Hepatocyte (in vitro differentiated cells): ENCODE data around the gene NMNAT2. TPM values are rescaled to one million over a fixed set of nuclear protein-coding genes. Genes with fewer than 3 reads are reported as not detected.

Source experiments
- DNase-seq: peaks from one replicate; pipeline ENCODE4 v3.0.0-alpha.2; 2016; ENCODE audit warnings: low spot score
- H2AFZ ChIP-seq: fragments of 200-600 bp; sonication (generic); 2 replicates; pipeline ENCODE4 v1.6.0; 2016; ENCODE audit warnings: antibody characterized with exemption, mild to moderate bottlenecking
- H3K27ac ChIP-seq: fragments of 200-600 bp; sonication (generic); 2 replicates; pipeline ENCODE4 v1.5.1; 2016; ENCODE audit warnings: mild to moderate bottlenecking
- H3K27me3 ChIP-seq: fragments of 200-600 bp; sonication (generic); 2 replicates; pipeline ENCODE4 v1.6.1; 2016
- H3K36me3 ChIP-seq: fragments of 200-600 bp; sonication (generic); replicated peaks from 2 replicates; pipeline ENCODE4 v1.5.1; 2016; ENCODE audit warnings: low read depth; ENCODE audit not compliant: insufficient read depth
- H3K4me1 ChIP-seq: fragments of 200-600 bp; sonication (generic); 2 replicates; pipeline ENCODE4 v1.5.1; 2016; ENCODE audit warnings: mild to moderate bottlenecking, moderate library complexity; ENCODE audit not compliant: insufficient read depth
- H3K4me2 ChIP-seq: fragments of 200-600 bp; sonication (generic); 2 replicates; pipeline ENCODE4 v1.6.0; 2016
- H3K4me3 ChIP-seq: fragments of 200-600 bp; sonication (generic); 2 replicates; pipeline ENCODE4 v1.5.1; 2016; ENCODE audit warnings: mild to moderate bottlenecking
- H3K79me2 ChIP-seq: fragments of 200-600 bp; sonication (generic); 2 replicates; pipeline ENCODE4 v1.6.0; 2017; ENCODE audit warnings: mild to moderate bottlenecking
- H3K9me2 ChIP-seq: fragments of 200-600 bp; sonication (generic); replicated peaks from 2 replicates; pipeline ENCODE4 v1.6.0; 2017; ENCODE audit warnings: mild to moderate bottlenecking; ENCODE audit not compliant: insufficient read depth
- H3K9me3 ChIP-seq: fragments of 200-600 bp; sonication (generic); 2 replicates; pipeline ENCODE4 v1.5.1; 2016; ENCODE audit warnings: low read depth, mild to moderate bottlenecking
- H4K20me1 ChIP-seq: fragments of 200-600 bp; sonication (generic); 2 replicates; pipeline ENCODE4 v1.6.0; 2016; ENCODE audit warnings: mild to moderate bottlenecking; ENCODE audit not compliant: insufficient read depth, poor library complexity, severe bottlenecking
- CTCF ChIP-seq: fragments of 200-600 bp; sonication (generic); IDR thresholded peaks from 2 replicates; pipeline ENCODE4 v1.5.1; 2016; ENCODE audit warnings: antibody characterized with exemption, mild to moderate bottlenecking; ENCODE audit not compliant: poor library complexity
- EZH2 ChIP-seq: fragments of 200-600 bp; sonication (generic); IDR thresholded peaks from 2 replicates; pipeline ENCODE4 v1.6.1; 2016; ENCODE audit warnings: antibody characterized with exemption, mild to moderate bottlenecking, borderline replicate concordance
- EZH2phosphoT487 ChIP-seq: fragments of 200-600 bp; sonication (generic); IDR thresholded peaks from one replicate; pipeline ENCODE4 v1.6.1; 2018; ENCODE audit warnings: antibody characterized with exemption, mild to moderate bottlenecking, low read depth, moderate library complexity; ENCODE audit not compliant: unreplicated experiment, severe bottlenecking
- WGBS: methylation state at CpG from one replicate; pipeline ENCODE4 v1.1.6; 2016; ENCODE audit warnings: low lambda C conversion rate; ENCODE audit errors: missing lambda C conversion rate; 5-methylcytosine and 5-hydroxymethylcytosine counted together
- polyA plus RNA-seq: library from polyadenylated mRNA; unstranded; fragments of >200 nt; fragmentation: Nextera tagmentation; extraction: Ambion mirVana; gene quantifications from 2 replicates; pipeline ENCODE4 v1.2.1, GENCODE V29; 2016
- total RNA-seq: library from RNA; depleted of rRNA; stranded (reverse); fragments of >200 nt; gene quantifications from 2 replicates; pipeline ENCODE4 v1.2.3, GENCODE V29; 2014

The NMNAT2 gene
- total and polyA plus RNA-seq, 2 experiments from 2014 or later, result 0.66 to 1.00 TPM

GRCh38 chr1:183219616-183220009, 198.6 kb downstream of the NMNAT2 start:
- Histone ChIP-seq H2AFZ (no peak overlapping the region), H3K4me1 (no peaks in the 10 kb centered on the region), H4K20me1 (no peaks in the 10 kb centered on the region), H3K79me2 (no peaks in the 10 kb centered on the region), H3K4me3 (no peak overlapping the region), H3K4me2 (no peak overlapping the region), H3K9me2 (no peaks in the 10 kb centered on the region), H3K27me3 (no peaks in the 10 kb centered on the region), H3K27ac (no peak overlapping the region), H3K36me3 (no peaks in the 10 kb centered on the region), H3K9me3 (no peaks in the 10 kb centered on the region)
- TF ChIP-seq EZH2phosphoT487, result no peak
- TF ChIP-seq CTCF, result no peak
- TF ChIP-seq EZH2, result no peak
- DNase-seq, result no peak

DNA sequence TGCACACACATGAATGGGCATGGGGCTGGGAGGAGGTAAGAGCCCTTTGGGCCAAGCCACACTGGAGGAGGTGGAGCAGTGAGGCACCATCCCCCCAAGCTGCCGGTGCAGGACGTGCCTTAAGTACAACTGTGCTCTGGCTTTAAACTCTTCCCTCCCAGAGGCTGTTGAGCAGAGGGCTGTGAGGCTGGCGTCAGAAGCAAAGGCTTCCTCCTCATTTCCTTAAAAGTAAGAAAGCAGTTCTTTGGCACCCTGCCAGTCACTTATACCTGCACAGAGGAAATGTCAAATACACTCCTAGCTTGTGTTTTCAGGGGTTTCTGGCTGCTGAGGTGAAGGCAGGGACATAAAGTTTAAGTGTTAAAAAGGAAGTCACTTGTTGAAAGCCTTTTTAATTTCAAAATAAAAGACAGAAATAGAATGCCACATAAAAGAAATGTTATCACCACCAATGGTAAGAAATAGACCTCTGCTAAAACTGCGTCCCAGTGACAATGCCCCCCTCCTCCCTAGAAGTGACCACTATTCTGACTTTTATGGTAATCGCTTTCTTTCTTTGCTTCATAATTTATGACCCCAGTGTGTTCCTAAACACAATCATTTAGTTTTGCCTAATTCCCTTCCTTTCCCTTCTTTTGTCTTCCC, 199.1 kb downstream of the NMNAT2 start:
- Histone ChIP-seq H3K36me3 (no peaks in the 10 kb centered on the region), H3K4me2 (no peak overlapping the region), H2AFZ (no peak overlapping the region), H3K27ac (no peak overlapping the region), H3K4me3 (no peak overlapping the region), H3K9me2 (no peaks in the 10 kb centered on the region), H3K9me3 (no peaks in the 10 kb centered on the region), H3K27me3 (no peaks in the 10 kb centered on the region), H4K20me1 (no peaks in the 10 kb centered on the region), H3K79me2 (no peaks in the 10 kb centered on the region), H3K4me1 (no peaks in the 10 kb centered on the region)
- DNase-seq, result peak; percentile 69
- TF ChIP-seq CTCF (no peak), EZH2 (no peak), EZH2phosphoT487 (no peak)
- WGBS, result 50% methylated on average over 5 of the region's 5 CpGs

- Histone ChIP-seq H3K9me3 (no peaks in the 10 kb centered on the region), H4K20me1 (no peaks in the 10 kb centered on the region), H3K4me2 (no peak overlapping the region), H3K4me3 (no peak overlapping the region), H2AFZ (no peak overlapping the region), H3K27me3 (no peaks in the 10 kb centered on the region), H3K27ac (no peak overlapping the region), H3K9me2 (no peaks in the 10 kb centered on the region), H3K79me2 (no peaks in the 10 kb centered on the region), H3K36me3 (no peaks in the 10 kb centered on the region), H3K4me1 (no peaks in the 10 kb centered on the region)
- no peak for DNase-seq
- TF ChIP-seq EZH2, result no peak
- no peak for TF ChIP-seq CTCF
- no peak for TF ChIP-seq EZH2phosphoT487
- WGBS, result 84% methylated on average over 14 of the region's 14 CpGs
Observed at GRCh38 chr1:183218027-183218618, 200.1 kb downstream of the NMNAT2 start.
